Activated naive CD4-positive, alpha-beta T cell treated with anti-CD3 and anti-CD28 coated beads, Interleukin-2, amount 10 ng/mL, durations not matched to agents 7 days and 5 days (primary cell): ENCODE measurements around the gene IL10RA.

Experiments
- CTCF ChIA-PET: fragments of 350-600 bp; sonication (Branson Sonifier 250); formaldehyde crosslinking; loops from one replicate; lab custom pipeline; 2021; ENCODE audit warnings: antibody characterized with exemption; lab: Charles Lee
- DNase-seq: peaks from one replicate; pipeline ENCODE4 v3.0.0-alpha.2; 2020
- H3K27ac Mint-ChIP-seq: one replicate; pipeline ENCODE4 v1.8.0; 2021; ENCODE audit warnings: mild to moderate bottlenecking, moderate library complexity, mixed read lengths
- H3K27me3 Mint-ChIP-seq: one replicate; pipeline ENCODE4 v1.8.0; 2021; ENCODE audit warnings: mild to moderate bottlenecking, mixed read lengths
- H3K36me3 Mint-ChIP-seq: one replicate; pipeline ENCODE4 v1.8.0; 2021; ENCODE audit warnings: mixed read lengths
- H3K4me1 Mint-ChIP-seq: one replicate; pipeline ENCODE4 v1.8.0; 2021; ENCODE audit warnings: mixed read lengths
- H3K4me3 Mint-ChIP-seq: one replicate; pipeline ENCODE4 v1.8.0; 2021; ENCODE audit warnings: mild to moderate bottlenecking, moderate library complexity, mixed read lengths
- H3K9me3 Mint-ChIP-seq: one replicate; pipeline ENCODE4 v1.8.0; 2021; ENCODE audit warnings: mixed read lengths

IL10RA gene

GRCh38 chr11:118010738-118011461 is 24.7 kb downstream of the IL10RA start:
- no peak for DNase-seq
- H3K4me3 Mint-ChIP-seq = no peak overlapping the region
- peaks cover 82% of the 10 kb centered on the region for H3K4me1 Mint-ChIP-seq
- CTCF ChIA-PET = interaction anchor here (2.0 kb wide), 1 partner anchor 64 kb away, joined by 5 read pairs; no protein-coding TSS in a partner anchor
- H3K9me3 Mint-ChIP-seq = peaks cover 10% of the 10 kb centered on the region
- peaks cover 18% of the 10 kb centered on the region for H3K36me3 Mint-ChIP-seq
- peak overlapping the region; percentile 64 for H3K27ac Mint-ChIP-seq
- peaks cover 5% of the 10 kb centered on the region for H3K27me3 Mint-ChIP-seq

GRCh38 chr11:118012083-118012669 is 26.0 kb downstream of the IL10RA start:
- DNase-seq = no peak
- Mint-ChIP-seq H3K27me3 (peaks cover 5% of the 10 kb centered on the region), H3K9me3 (peaks cover 17% of the 10 kb centered on the region), H3K4me3 (no peak overlapping the region), H3K27ac (peak overlapping the region; percentile 4), H3K36me3 (peaks cover 17% of the 10 kb centered on the region), H3K4me1 (peaks cover 77% of the 10 kb centered on the region)
- CTCF ChIA-PET = interaction anchor here (1.2 kb wide), 1 partner anchor 66 kb away, joined by 3 read pairs; no protein-coding TSS in a partner anchor

GRCh38 chr11:118014022-118014421 is 27.8 kb downstream of the IL10RA start:
- Mint-ChIP-seq H3K27me3 (peaks cover 5% of the 10 kb centered on the region), H3K27ac (no peak overlapping the region), H3K36me3 (peaks cover 26% of the 10 kb centered on the region), H3K4me3 (no peak overlapping the region), H3K4me1 (peaks cover 59% of the 10 kb centered on the region), H3K9me3 (peaks cover 32% of the 10 kb centered on the region)
- no peak for DNase-seq
- CTCF ChIA-PET = interaction anchor here (0.6 to 1.7 kb wide), 3 partner anchors 39 to 206 kb away, joined by 3 to 6 read pairs (median 3); no protein-coding TSS in a partner anchor

GRCh38 chr11:118015385-118015841 is 29.2 kb downstream of the IL10RA start:
- peaks cover 49% of the 10 kb centered on the region for H3K4me1 Mint-ChIP-seq
- peaks cover 29% of the 10 kb centered on the region for H3K36me3 Mint-ChIP-seq
- peaks cover 41% of the 10 kb centered on the region for H3K9me3 Mint-ChIP-seq
- CTCF ChIA-PET = interaction anchor here (0.6 to 1.3 kb wide), 3 partner anchors 11 to 38 kb away, joined by 3 to 5 read pairs (median 3); no protein-coding TSS in a partner anchor
- no peak overlapping the region for H3K4me3 Mint-ChIP-seq
- H3K27ac Mint-ChIP-seq = peak overlapping the region; percentile 62
- H3K27me3 Mint-ChIP-seq = peaks cover 9% of the 10 kb centered on the region
- no peak for DNase-seq

GRCh38 chr11:118016104-118016503 is 29.9 kb downstream of the IL10RA start:
- no peak for DNase-seq
- H3K36me3 Mint-ChIP-seq = peaks cover 33% of the 10 kb centered on the region
- CTCF ChIA-PET = interaction anchor here (0.7 to 1.3 kb wide), 2 partner anchors 12 to 37 kb away, joined by 3 to 5 read pairs; no protein-coding TSS in a partner anchor
- H3K9me3 Mint-ChIP-seq = peaks cover 44% of the 10 kb centered on the region
- peaks cover 45% of the 10 kb centered on the region for H3K4me1 Mint-ChIP-seq
- H3K27ac Mint-ChIP-seq = peak overlapping the region; percentile 34
- peaks cover 9% of the 10 kb centered on the region for H3K27me3 Mint-ChIP-seq
- no peak overlapping the region for H3K4me3 Mint-ChIP-seq

GRCh38 chr11:118017111-118017510 is 30.9 kb downstream of the IL10RA start:
- Mint-ChIP-seq H3K4me1 (peaks cover 36% of the 10 kb centered on the region), H3K36me3 (peaks cover 34% of the 10 kb centered on the region), H3K4me3 (no peak overlapping the region), H3K27me3 (peaks cover 9% of the 10 kb centered on the region), H3K27ac (no peak overlapping the region), H3K9me3 (peaks cover 46% of the 10 kb centered on the region)
- CTCF ChIA-PET = no interaction called here
- DNase-seq = no peak

- H3K9me3 Mint-ChIP-seq = peaks cover 46% of the 10 kb centered on the region
- DNase-seq = no peak
- peaks cover 37% of the 10 kb centered on the region for H3K36me3 Mint-ChIP-seq
- H3K27me3 Mint-ChIP-seq = peaks cover 9% of the 10 kb centered on the region
- CTCF ChIA-PET = no interaction called here
- peaks cover 31% of the 10 kb centered on the region for H3K4me1 Mint-ChIP-seq
- no peak overlapping the region for H3K27ac Mint-ChIP-seq
- no peak overlapping the region for H3K4me3 Mint-ChIP-seq
Observed at GRCh38 chr11:118017631-118018315, 31.6 kb downstream of the IL10RA start.

- Mint-ChIP-seq H3K4me3 (no peak overlapping the region), H3K4me1 (peaks cover 28% of the 10 kb centered on the region), H3K9me3 (peaks cover 46% of the 10 kb centered on the region), H3K27ac (no peak overlapping the region), H3K27me3 (peaks cover 4% of the 10 kb centered on the region), H3K36me3 (peaks cover 37% of the 10 kb centered on the region)
- DNase-seq = no peak
- CTCF ChIA-PET = no interaction called here
Observed at GRCh38 chr11:118018401-118018800, 32.2 kb downstream of the IL10RA start.

GRCh38 chr11:118021146-118021545 is 35.0 kb downstream of the IL10RA start:
- CTCF ChIA-PET = interaction anchor here (1.3 kb wide), 1 partner anchor 70 kb away, joined by 3 read pairs; no protein-coding TSS in a partner anchor
- H3K4me3 Mint-ChIP-seq = no peak overlapping the region

GRCh38 chr11:118027694-118028093 is 41.5 kb downstream of the IL10RA start:
- Mint-ChIP-seq H3K36me3 (no peaks in the 10 kb centered on the region), H3K9me3 (peaks cover 2% of the 10 kb centered on the region), H3K4me1 (peaks cover 10% of the 10 kb centered on the region), H3K27ac (no peak overlapping the region), H3K4me3 (no peak overlapping the region), H3K27me3 (peaks cover 15% of the 10 kb centered on the region)
- DNase-seq = no peak
- CTCF ChIA-PET = no interaction called here

More at GRCh38 chr11:118021146-118021545, 35.0 kb downstream of the IL10RA start:
- Mint-ChIP-seq H3K27me3 (peaks cover 4% of the 10 kb centered on the region), H3K4me1 (peaks cover 5% of the 10 kb centered on the region), H3K9me3 (peaks cover 36% of the 10 kb centered on the region), H3K27ac (no peak overlapping the region), H3K36me3 (peaks cover 30% of the 10 kb centered on the region)
- no peak for DNase-seq

- no peak for DNase-seq
- H3K27ac Mint-ChIP-seq = no peak overlapping the region
- H3K9me3 Mint-ChIP-seq = peaks cover 2% of the 10 kb centered on the region
- H3K4me1 Mint-ChIP-seq = peaks cover 15% of the 10 kb centered on the region
- CTCF ChIA-PET = no interaction called here
- peaks cover 15% of the 10 kb centered on the region for H3K27me3 Mint-ChIP-seq
- no peaks in the 10 kb centered on the region for H3K36me3 Mint-ChIP-seq
- no peak overlapping the region for H3K4me3 Mint-ChIP-seq
Observed at GRCh38 chr11:118028626-118029025, 42.4 kb downstream of the IL10RA start.

GRCh38 chr11:118033443-118033842 is 47.2 kb downstream of the IL10RA start:
- H3K4me3 Mint-ChIP-seq = no peak overlapping the region
- H3K36me3 Mint-ChIP-seq = peaks cover 2% of the 10 kb centered on the region
- peaks cover 17% of the 10 kb centered on the region for H3K27me3 Mint-ChIP-seq
- H3K4me1 Mint-ChIP-seq = peaks cover 21% of the 10 kb centered on the region
- no peak for DNase-seq
- CTCF ChIA-PET = no interaction called here
- peaks cover 4% of the 10 kb centered on the region for H3K9me3 Mint-ChIP-seq
- no peak overlapping the region for H3K27ac Mint-ChIP-seq

- CTCF ChIA-PET = interaction anchor here (0.6 to 0.9 kb wide), 4 partner anchors 11 to 157 kb away, joined by 3 to 4 read pairs (median 3); no protein-coding TSS in a partner anchor
- DNase-seq = no peak
- H3K9me3 Mint-ChIP-seq = peaks cover 2% of the 10 kb centered on the region
- peak overlapping the region; percentile 81 for H3K27ac Mint-ChIP-seq
- H3K4me1 Mint-ChIP-seq = peaks cover 67% of the 10 kb centered on the region
- H3K4me3 Mint-ChIP-seq = no peak overlapping the region
- peaks cover under 1% of the 10 kb centered on the region for H3K27me3 Mint-ChIP-seq
- H3K36me3 Mint-ChIP-seq = peaks cover 5% of the 10 kb centered on the region
Observed at GRCh38 chr11:118042141-118042540, 55.9 kb downstream of the IL10RA start.

- no peak for DNase-seq
- CTCF ChIA-PET = no interaction called here
- H3K36me3 Mint-ChIP-seq = peaks cover 4% of the 10 kb centered on the region
- peaks cover 68% of the 10 kb centered on the region for H3K4me1 Mint-ChIP-seq
- no peaks in the 10 kb centered on the region for H3K9me3 Mint-ChIP-seq
- no peak overlapping the region for H3K4me3 Mint-ChIP-seq
- H3K27me3 Mint-ChIP-seq = no peaks in the 10 kb centered on the region
- H3K27ac Mint-ChIP-seq = peak overlapping the region; percentile 19
Observed at GRCh38 chr11:118042796-118043195, 56.6 kb downstream of the IL10RA start.
